Esophagus squamous epithelium (tissue), 4 donors: ENCODE results near the gene CNTNAP2.

Source experiments
- POLR2A ChIP-seq, 4 donors: fragments of 450-650 bp; IDR thresholded peaks; one replicate each; pipeline ENCODE4 v1.6.1; 2017; ENCODE audit warnings: antibody characterized with exemption in 4 of 4, mild to moderate bottlenecking in 4 of 4, moderate library complexity in 3 of 4
- TF ChIP-seq, protein P1 (sequence below), 6 experiments: fragments of 450-650 bp in 4 of 6; fragments of 200-600 bp in 2 of 6; sonication (generic) in 2 of 6; IDR thresholded peaks; one replicate each; pipeline ENCODE4 v1.5.1; 2016 to 2019; ENCODE audit warnings: antibody characterized with exemption in 6 of 6, mild to moderate bottlenecking in 4 of 6, moderate library complexity in 4 of 6

DNA sequence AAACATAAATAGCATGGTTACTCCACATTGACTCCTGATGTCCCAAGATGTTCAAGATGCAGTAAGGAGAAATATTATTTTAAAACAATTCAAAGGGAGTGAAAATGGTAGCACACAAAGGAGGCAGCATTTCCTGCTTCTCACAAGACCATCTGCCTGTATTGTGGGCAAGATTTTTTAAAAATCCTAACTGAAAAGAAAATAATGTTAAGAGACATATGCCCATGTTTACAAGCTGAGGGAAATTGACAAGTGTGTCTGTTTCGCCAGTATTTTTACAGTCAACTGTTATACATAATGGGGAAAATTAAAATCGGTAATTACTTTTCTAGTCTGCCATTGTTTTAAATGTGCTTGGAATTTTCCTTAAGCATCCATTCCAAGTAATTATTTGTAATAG lies 1827.7 kb downstream of the CNTNAP2 start:
- TF ChIP-seq, protein P1, sequence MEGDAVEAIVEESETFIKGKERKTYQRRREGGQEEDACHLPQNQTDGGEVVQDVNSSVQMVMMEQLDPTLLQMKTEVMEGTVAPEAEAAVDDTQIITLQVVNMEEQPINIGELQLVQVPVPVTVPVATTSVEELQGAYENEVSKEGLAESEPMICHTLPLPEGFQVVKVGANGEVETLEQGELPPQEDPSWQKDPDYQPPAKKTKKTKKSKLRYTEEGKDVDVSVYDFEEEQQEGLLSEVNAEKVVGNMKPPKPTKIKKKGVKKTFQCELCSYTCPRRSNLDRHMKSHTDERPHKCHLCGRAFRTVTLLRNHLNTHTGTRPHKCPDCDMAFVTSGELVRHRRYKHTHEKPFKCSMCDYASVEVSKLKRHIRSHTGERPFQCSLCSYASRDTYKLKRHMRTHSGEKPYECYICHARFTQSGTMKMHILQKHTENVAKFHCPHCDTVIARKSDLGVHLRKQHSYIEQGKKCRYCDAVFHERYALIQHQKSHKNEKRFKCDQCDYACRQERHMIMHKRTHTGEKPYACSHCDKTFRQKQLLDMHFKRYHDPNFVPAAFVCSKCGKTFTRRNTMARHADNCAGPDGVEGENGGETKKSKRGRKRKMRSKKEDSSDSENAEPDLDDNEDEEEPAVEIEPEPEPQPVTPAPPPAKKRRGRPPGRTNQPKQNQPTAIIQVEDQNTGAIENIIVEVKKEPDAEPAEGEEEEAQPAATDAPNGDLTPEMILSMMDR (IDR thresholded peaks at IDR 0.05) = no peak
- no peak for TF ChIP-seq POLR2A (IDR thresholded peaks at IDR 0.05)
